Uterus (tissue), 4 donors: ENCODE measurements around the gene PEPD. TPM values are rescaled to one million over a fixed set of nuclear protein-coding genes. Genes with fewer than 3 reads are reported as not detected.

Experiments used
- DNase-seq, 2 donors: peaks; one replicate each; pipeline ENCODE4 v3.0.0-alpha.2; 2019 to 2020
- H3K27ac ChIP-seq, 2 donors: fragments of 200-600 bp; sonication (generic); 1 replicate in 1 of 2; 2 replicates in 1 of 2; pipeline ENCODE4 v1.5.1; 2016 to 2018
- H3K27me3 ChIP-seq, 2 donors: fragments of 200-600 bp; sonication (generic); one replicate each; pipeline ENCODE4 v1.5.1; 2018 to 2019; ENCODE audit warnings: control low read depth in 1 of 2
- H3K36me3 ChIP-seq, 2 donors: fragments of 200-600 bp; sonication (generic); one replicate each; pipeline ENCODE4 v1.5.1; 2019; ENCODE audit warnings: control low read depth in 1 of 2
- H3K4me1 ChIP-seq, 2 donors: fragments of 200-600 bp; sonication (generic); one replicate each; pipeline ENCODE4 v1.5.1; 2018 to 2019; ENCODE audit warnings: control low read depth in 1 of 2
- H3K4me3 ChIP-seq, 2 donors: fragments of 200-600 bp; sonication (generic); 1 replicate in 1 of 2; 2 replicates in 1 of 2; pipeline ENCODE4 v1.5.1; 2018 to 2019; ENCODE audit warnings: mild to moderate bottlenecking in 1 of 2
- H3K9me3 ChIP-seq, 2 donors: fragments of 200-600 bp; sonication (generic); one replicate each; pipeline ENCODE4 v1.5.1; 2019; ENCODE audit warnings: control low read depth in 1 of 2
- POLR2A ChIP-seq, 2 donors: fragments of 450-650 bp; IDR thresholded peaks; one replicate each; pipeline ENCODE4 v1.6.1; 2016; ENCODE audit warnings: antibody characterized with exemption in 2 of 2, mild to moderate bottlenecking in 1 of 2, moderate library complexity in 1 of 2
- intact Hi-C: fragments of 100-400 bp; cut with DNase I; formaldehyde crosslinking; loops from one replicate; pipeline ENCODE4 v1.15.1; 2023; ENCODE audit warnings: low total_unique reads
- total RNA-seq, 4 donors: library from RNA; depleted of rRNA in 3 of 4; stranded (reverse); fragments of >200 nt in 3 of 4; gene quantifications; one replicate each; pipeline versions ENCODE4 v1.1.0 to v1.2.4, GENCODE V29; 2014 to 2023
- TF ChIP-seq, protein P1 (sequence below), 4 experiments: fragments of 200-600 bp in 2 of 4; fragments of 450-650 bp in 2 of 4; sonication (generic) in 2 of 4; IDR thresholded peaks; one replicate each; pipeline ENCODE4 v1.5.1; 2016 to 2019; ENCODE audit warnings: antibody characterized with exemption in 4 of 4, mild to moderate bottlenecking in 2 of 4, moderate library complexity in 1 of 4
- donor health status: DM: yes; HTN: yes; CAD: no.

PEPD gene
- total RNA-seq, 4 donors from 2014 or later, result 26.1 to 47.0 (median 37.9) TPM

DNA sequence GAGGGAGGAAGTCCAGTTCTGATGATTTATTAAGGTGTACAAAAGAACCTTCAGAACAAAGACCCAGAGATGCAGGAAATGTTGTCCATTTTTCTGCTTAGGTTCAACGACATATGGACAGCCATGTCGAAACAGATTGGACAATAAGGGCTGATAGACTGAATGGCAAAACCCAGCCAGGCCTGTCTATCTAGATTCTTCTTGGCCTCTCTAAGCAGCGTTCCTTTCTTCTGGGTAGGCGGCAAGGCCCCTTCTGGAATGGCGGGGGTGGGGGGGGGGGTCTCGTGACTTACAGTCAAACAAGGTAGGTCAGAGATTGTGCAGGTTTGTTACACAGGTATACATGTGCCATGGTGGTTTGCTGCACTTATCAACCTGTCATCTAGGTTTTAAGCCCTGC lies 39.7 kb upstream of the PEPD start:
- TF ChIP-seq, protein P1, sequence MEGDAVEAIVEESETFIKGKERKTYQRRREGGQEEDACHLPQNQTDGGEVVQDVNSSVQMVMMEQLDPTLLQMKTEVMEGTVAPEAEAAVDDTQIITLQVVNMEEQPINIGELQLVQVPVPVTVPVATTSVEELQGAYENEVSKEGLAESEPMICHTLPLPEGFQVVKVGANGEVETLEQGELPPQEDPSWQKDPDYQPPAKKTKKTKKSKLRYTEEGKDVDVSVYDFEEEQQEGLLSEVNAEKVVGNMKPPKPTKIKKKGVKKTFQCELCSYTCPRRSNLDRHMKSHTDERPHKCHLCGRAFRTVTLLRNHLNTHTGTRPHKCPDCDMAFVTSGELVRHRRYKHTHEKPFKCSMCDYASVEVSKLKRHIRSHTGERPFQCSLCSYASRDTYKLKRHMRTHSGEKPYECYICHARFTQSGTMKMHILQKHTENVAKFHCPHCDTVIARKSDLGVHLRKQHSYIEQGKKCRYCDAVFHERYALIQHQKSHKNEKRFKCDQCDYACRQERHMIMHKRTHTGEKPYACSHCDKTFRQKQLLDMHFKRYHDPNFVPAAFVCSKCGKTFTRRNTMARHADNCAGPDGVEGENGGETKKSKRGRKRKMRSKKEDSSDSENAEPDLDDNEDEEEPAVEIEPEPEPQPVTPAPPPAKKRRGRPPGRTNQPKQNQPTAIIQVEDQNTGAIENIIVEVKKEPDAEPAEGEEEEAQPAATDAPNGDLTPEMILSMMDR (IDR thresholded peaks at IDR 0.05), result no peak
- TF ChIP-seq POLR2A (IDR thresholded peaks at IDR 0.05), result no peak
- no peak overlapping the region for H3K4me3 ChIP-seq
- H3K9me3 ChIP-seq, result no peaks in the 10 kb centered on the region
- H3K36me3 ChIP-seq, result no peaks in the 10 kb centered on the region
- H3K4me1 ChIP-seq, result no peaks in the 10 kb centered on the region
- intact Hi-C loops, result no loop called here
- DNase-seq, result no peak
- no peaks in the 10 kb centered on the region for H3K27me3 ChIP-seq
- H3K27ac ChIP-seq, result no peak overlapping the region

DNA sequence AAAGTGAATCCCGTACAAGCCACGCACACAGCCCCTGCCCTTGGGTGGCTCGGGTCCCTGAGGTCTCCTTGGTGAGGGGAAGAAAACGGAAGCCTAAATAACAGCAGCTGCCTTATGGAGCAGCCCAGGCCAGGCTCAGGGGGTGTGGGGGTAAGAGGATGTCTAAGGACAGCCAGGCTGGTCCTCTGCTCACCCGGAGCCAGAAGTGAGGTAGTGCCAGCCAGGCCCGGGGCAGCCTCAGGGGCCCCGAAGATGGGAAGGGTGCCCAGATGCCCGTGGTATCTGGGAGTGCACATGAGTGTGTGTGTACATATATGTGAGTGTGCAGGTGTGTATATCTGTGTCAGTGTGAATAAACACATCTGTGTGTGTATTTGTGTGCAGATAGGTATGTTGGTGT lies 38.4 kb upstream of the PEPD start:
- no peak overlapping the region for H3K4me3 ChIP-seq
- no peak for DNase-seq
- no peaks in the 10 kb centered on the region for H3K9me3 ChIP-seq
- H3K4me1 ChIP-seq, result no peaks in the 10 kb centered on the region
- no peaks in the 10 kb centered on the region for H3K27me3 ChIP-seq
- H3K27ac ChIP-seq, result no peak overlapping the region
- H3K36me3 ChIP-seq, result no peaks in the 10 kb centered on the region
- TF ChIP-seq, protein P1 (IDR thresholded peaks at IDR 0.05), result no peak
- TF ChIP-seq POLR2A (IDR thresholded peaks at IDR 0.05), result no peak
- intact Hi-C loops, result no loop called here

DNA sequence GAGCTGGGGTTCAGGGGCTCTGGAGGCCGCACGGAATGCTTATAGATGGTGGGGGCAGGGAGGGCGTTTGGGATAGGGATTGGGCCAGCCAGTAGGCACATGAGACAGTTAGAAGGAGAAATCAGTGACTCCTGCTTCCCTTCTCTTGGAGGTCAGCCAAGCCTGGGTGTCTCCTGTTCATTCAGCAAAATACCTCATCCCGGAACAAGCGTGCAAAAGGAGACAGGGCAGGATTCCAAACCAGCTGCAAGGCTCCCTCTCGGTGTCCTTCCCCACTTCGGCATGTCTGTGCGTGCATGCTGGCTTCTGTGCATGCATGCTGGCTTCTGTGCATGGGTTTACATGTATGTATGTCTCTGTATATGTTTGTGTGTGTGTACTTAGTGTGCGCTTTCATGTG lies 37.3 kb upstream of the PEPD start:
- no peak for DNase-seq
- Histone ChIP-seq H3K4me3 (no peak overlapping the region), H3K4me1 (no peaks in the 10 kb centered on the region), H3K27ac (no peak overlapping the region), H3K9me3 (no peaks in the 10 kb centered on the region), H3K36me3 (no peaks in the 10 kb centered on the region), H3K27me3 (no peaks in the 10 kb centered on the region)
- no peak for TF ChIP-seq POLR2A (IDR thresholded peaks at IDR 0.05)
- TF ChIP-seq, protein P1 (IDR thresholded peaks at IDR 0.05), result no peak
- intact Hi-C loops, result no loop called here

DNA sequence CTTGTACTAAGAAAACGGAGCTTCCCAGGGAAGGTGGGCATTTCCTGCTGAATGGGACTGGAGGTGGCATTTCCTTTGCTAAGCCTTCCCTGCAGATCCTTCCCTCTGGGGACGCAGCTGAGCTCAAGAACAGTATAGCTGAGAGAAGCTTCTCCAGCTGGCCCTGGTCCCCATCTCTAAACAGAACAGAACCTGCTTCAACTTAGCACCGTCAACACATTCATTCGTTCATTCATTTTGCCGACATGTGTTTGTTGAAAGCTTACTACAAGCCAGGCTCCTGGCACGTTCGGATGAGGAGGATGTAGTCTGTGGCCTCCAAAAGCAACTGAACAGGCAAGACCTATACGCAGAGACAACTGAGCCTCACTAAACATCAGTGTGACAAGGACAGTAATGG lies 36.6 kb upstream of the PEPD start:
- TF ChIP-seq POLR2A (IDR thresholded peaks at IDR 0.05), result no peak
- TF ChIP-seq, protein P1 (IDR thresholded peaks at IDR 0.05), result no peak
- DNase-seq, result no peak

DNA sequence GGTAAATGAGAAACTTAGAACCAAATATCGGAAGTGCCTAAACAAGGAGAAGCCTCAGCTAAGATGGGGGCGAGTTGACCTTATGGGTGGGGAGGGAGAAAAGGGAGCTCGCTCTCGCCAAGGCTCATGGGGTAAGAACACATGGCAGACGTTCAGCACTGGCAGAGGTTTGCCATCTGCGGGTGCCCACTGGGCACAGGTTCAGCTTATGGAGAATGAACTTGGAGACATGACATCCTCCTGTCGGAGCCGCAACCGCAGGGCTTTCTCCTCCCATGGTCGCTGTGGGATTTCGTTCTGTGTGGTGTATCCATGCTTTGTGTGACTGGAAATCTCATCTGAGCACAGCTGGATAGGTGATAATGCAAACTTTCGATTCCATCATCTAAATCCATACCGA lies 36.1 kb upstream of the PEPD start:
- TF ChIP-seq, protein P1 (IDR thresholded peaks at IDR 0.05), result no peak
- no peak for TF ChIP-seq POLR2A (IDR thresholded peaks at IDR 0.05)
- intact Hi-C loops, result no loop called here
- no peak for DNase-seq
- Histone ChIP-seq H3K9me3 (no peaks in the 10 kb centered on the region), H3K4me3 (no peak overlapping the region), H3K4me1 (no peaks in the 10 kb centered on the region), H3K27me3 (no peaks in the 10 kb centered on the region), H3K27ac (no peak overlapping the region), H3K36me3 (no peaks in the 10 kb centered on the region)

More for the DNA sequence above, 36.6 kb upstream of the PEPD start:
- Histone ChIP-seq H3K9me3 (no peaks in the 10 kb centered on the region), H3K36me3 (no peaks in the 10 kb centered on the region), H3K4me1 (no peaks in the 10 kb centered on the region), H3K4me3 (no peak overlapping the region), H3K27ac (no peak overlapping the region), H3K27me3 (no peaks in the 10 kb centered on the region)
- intact Hi-C loops, result no loop called here
